ENCODE measurements around the gene STIMATE. TPM values are rescaled to one million over a fixed set of nuclear protein-coding genes. Genes with fewer than 3 reads are reported as not detected.

Gene STIMATE
- total RNA-seq, 4 donors from 2014 or later = 15.9 to 25.7 (median 19.3) TPM

DNA sequence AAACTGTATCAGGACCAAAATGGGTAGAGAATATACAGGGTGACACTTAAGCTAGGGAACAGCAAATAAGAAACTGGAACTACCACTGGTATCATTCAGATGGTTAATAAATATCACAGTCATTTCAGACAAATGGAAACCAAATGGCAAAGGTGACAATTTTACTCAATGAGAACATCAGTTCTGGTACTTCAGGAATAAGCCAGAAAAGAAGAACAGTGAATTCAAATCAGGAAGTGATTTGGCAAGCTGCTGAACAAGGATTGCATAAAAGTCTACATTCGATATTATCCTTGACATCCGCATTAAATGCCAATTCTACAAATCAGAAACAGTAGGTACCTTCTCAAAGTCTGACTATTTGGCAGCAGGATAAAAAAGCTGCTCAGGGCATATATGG lies 23.5 kb upstream of the STIMATE start:
- Histone ChIP-seq H3K4me1 (no peaks in the 10 kb centered on the region), H3K9me3 (no peaks in the 10 kb centered on the region), H3K36me3 (peaks cover 63% of the 10 kb centered on the region), H3K27me3 (no peaks in the 10 kb centered on the region), H3K27ac (no peak overlapping the region), H3K4me3 (no peak overlapping the region)
- no peak for TF ChIP-seq POLR2A (IDR thresholded peaks at IDR 0.05)
- no peak for TF ChIP-seq POLR2AphosphoS5 (IDR thresholded peaks at IDR 0.05)
- TF ChIP-seq, protein P1, sequence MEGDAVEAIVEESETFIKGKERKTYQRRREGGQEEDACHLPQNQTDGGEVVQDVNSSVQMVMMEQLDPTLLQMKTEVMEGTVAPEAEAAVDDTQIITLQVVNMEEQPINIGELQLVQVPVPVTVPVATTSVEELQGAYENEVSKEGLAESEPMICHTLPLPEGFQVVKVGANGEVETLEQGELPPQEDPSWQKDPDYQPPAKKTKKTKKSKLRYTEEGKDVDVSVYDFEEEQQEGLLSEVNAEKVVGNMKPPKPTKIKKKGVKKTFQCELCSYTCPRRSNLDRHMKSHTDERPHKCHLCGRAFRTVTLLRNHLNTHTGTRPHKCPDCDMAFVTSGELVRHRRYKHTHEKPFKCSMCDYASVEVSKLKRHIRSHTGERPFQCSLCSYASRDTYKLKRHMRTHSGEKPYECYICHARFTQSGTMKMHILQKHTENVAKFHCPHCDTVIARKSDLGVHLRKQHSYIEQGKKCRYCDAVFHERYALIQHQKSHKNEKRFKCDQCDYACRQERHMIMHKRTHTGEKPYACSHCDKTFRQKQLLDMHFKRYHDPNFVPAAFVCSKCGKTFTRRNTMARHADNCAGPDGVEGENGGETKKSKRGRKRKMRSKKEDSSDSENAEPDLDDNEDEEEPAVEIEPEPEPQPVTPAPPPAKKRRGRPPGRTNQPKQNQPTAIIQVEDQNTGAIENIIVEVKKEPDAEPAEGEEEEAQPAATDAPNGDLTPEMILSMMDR (IDR thresholded peaks at IDR 0.05) = no peak
- no peak for TF ChIP-seq EP300 (IDR thresholded peaks at IDR 0.05)
- 79% methylated on average over 2 of the region's 2 CpGs for WGBS
- DNase-seq (ENCODE audit: low spot score in 2 of 2) = no peak

GRCh38 chr3:52917044-52917443 lies 19.7 kb upstream of the STIMATE start:
- TF ChIP-seq EP300 (IDR thresholded peaks at IDR 0.05) (no peak), POLR2A (IDR thresholded peaks at IDR 0.05) (no peak), POLR2AphosphoS5 (IDR thresholded peaks at IDR 0.05) (no peak)
- TF ChIP-seq, protein P1 (IDR thresholded peaks at IDR 0.05) = no peak
- Histone ChIP-seq H3K27ac (no peak overlapping the region), H3K36me3 (peaks cover 74% of the 10 kb centered on the region), H3K4me1 (no peaks in the 10 kb centered on the region), H3K9me3 (no peaks in the 10 kb centered on the region), H3K4me3 (no peak overlapping the region), H3K27me3 (no peaks in the 10 kb centered on the region)
- WGBS = 64% methylated on average over 3 of the region's 3 CpGs
- DNase-seq (ENCODE audit: low spot score in 2 of 2) = no peak

GRCh38 chr3:52915294-52915693 lies 17.9 kb upstream of the STIMATE start:
- TF ChIP-seq EP300 (IDR thresholded peaks at IDR 0.05) (no peak), POLR2AphosphoS5 (IDR thresholded peaks at IDR 0.05) (no peak), POLR2A (IDR thresholded peaks at IDR 0.05) (no peak)
- TF ChIP-seq, protein P1 (IDR thresholded peaks at IDR 0.05) = no peak
- WGBS = 89% methylated on average over 6 of the region's 6 CpGs
- no peaks in the 10 kb centered on the region for H3K9me3 ChIP-seq
- H3K27me3 ChIP-seq = no peaks in the 10 kb centered on the region
- H3K27ac ChIP-seq = no peak overlapping the region
- no peak for DNase-seq (ENCODE audit: low spot score in 2 of 2)
- H3K4me1 ChIP-seq = no peaks in the 10 kb centered on the region
- H3K36me3 ChIP-seq = peaks cover 76% of the 10 kb centered on the region
- H3K4me3 ChIP-seq = no peak overlapping the region

- H3K4me1 ChIP-seq = no peaks in the 10 kb centered on the region
- no peaks in the 10 kb centered on the region for H3K9me3 ChIP-seq
- peaks cover 65% of the 10 kb centered on the region for H3K36me3 ChIP-seq
- H3K27me3 ChIP-seq = no peaks in the 10 kb centered on the region
- 86% methylated on average over 9 of the region's 9 CpGs for WGBS
- TF ChIP-seq POLR2AphosphoS5 (IDR thresholded peaks at IDR 0.05) = no peak
- no peak for TF ChIP-seq POLR2A (IDR thresholded peaks at IDR 0.05)
- TF ChIP-seq EP300 (IDR thresholded peaks at IDR 0.05) = no peak
- TF ChIP-seq, protein P1 (IDR thresholded peaks at IDR 0.05) = no peak
- no peak overlapping the region for H3K27ac ChIP-seq
- DNase-seq (ENCODE audit: low spot score in 2 of 2) = no peak
- H3K4me3 ChIP-seq = no peak overlapping the region
Measured at GRCh38 chr3:52912885-52913731, 15.8 kb upstream of the STIMATE start.

DNA sequence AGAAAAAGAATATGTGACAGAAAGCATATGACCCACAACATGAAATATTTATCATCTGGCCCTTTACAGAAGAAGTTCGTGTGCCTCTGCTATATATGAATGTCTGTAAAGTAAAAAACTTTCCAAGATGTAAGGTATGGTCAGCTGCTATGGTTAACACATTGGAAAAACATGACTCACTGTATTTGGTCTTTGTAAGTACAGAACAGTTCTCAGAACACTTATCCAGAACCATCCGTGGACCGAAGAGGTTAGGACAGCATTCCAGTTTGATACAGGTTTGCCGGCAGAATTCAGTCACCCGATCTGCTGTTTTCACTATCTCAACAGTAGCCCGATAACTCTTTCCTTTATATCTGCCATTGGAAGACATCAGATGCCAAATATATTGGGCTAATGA lies 13.5 kb upstream of the STIMATE start:
- no peaks in the 10 kb centered on the region for H3K4me1 ChIP-seq
- 93% methylated on average over 6 of the region's 6 CpGs for WGBS
- no peak overlapping the region for H3K27ac ChIP-seq
- no peak for TF ChIP-seq POLR2AphosphoS5 (IDR thresholded peaks at IDR 0.05)
- no peak for TF ChIP-seq EP300 (IDR thresholded peaks at IDR 0.05)
- TF ChIP-seq, protein P1 (IDR thresholded peaks at IDR 0.05) = no peak
- no peak for TF ChIP-seq POLR2A (IDR thresholded peaks at IDR 0.05)
- no peak for DNase-seq (ENCODE audit: low spot score in 2 of 2)
- no peaks in the 10 kb centered on the region for H3K27me3 ChIP-seq
- peaks cover 72% of the 10 kb centered on the region for H3K36me3 ChIP-seq
- no peaks in the 10 kb centered on the region for H3K9me3 ChIP-seq
- no peak overlapping the region for H3K4me3 ChIP-seq
